Neural cell (in vitro differentiated cells): Measurements from ENCODE around the gene RNU6-8.

Source experiments
- CTCF ChIP-seq: fragments of 450-650 bp; IDR thresholded peaks from 2 replicates; pipeline ENCODE4 v1.5.1; 2014; ENCODE audit warnings: antibody characterized with exemption, mild to moderate bottlenecking, moderate library complexity; ENCODE audit not compliant: poor library complexity, severe bottlenecking
- EP300 ChIP-seq: fragments of 450-650 bp; conservative IDR thresholded peaks from 2 replicates; pipeline ENCODE4 v1.6.1; 2014; ENCODE audit warnings: antibody characterized with exemption, mild to moderate bottlenecking, moderate library complexity; ENCODE audit not compliant: poor library complexity, severe bottlenecking
- POLR2AphosphoS5 ChIP-seq: IDR thresholded peaks from 2 replicates; pipeline ENCODE4 v1.6.1; 2012
- TF ChIP-seq, protein P1 (sequence below): IDR thresholded peaks from 2 replicates; pipeline ENCODE4 v1.6.1; 2012; ENCODE audit warnings: borderline replicate concordance

GRCh38 chr14:32201193-32201815 is 1.8 kb downstream of the RNU6-8 start:
- TF ChIP-seq, protein P1, sequence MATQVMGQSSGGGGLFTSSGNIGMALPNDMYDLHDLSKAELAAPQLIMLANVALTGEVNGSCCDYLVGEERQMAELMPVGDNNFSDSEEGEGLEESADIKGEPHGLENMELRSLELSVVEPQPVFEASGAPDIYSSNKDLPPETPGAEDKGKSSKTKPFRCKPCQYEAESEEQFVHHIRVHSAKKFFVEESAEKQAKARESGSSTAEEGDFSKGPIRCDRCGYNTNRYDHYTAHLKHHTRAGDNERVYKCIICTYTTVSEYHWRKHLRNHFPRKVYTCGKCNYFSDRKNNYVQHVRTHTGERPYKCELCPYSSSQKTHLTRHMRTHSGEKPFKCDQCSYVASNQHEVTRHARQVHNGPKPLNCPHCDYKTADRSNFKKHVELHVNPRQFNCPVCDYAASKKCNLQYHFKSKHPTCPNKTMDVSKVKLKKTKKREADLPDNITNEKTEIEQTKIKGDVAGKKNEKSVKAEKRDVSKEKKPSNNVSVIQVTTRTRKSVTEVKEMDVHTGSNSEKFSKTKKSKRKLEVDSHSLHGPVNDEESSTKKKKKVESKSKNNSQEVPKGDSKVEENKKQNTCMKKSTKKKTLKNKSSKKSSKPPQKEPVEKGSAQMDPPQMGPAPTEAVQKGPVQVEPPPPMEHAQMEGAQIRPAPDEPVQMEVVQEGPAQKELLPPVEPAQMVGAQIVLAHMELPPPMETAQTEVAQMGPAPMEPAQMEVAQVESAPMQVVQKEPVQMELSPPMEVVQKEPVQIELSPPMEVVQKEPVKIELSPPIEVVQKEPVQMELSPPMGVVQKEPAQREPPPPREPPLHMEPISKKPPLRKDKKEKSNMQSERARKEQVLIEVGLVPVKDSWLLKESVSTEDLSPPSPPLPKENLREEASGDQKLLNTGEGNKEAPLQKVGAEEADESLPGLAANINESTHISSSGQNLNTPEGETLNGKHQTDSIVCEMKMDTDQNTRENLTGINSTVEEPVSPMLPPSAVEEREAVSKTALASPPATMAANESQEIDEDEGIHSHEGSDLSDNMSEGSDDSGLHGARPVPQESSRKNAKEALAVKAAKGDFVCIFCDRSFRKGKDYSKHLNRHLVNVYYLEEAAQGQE, result no peak
- TF ChIP-seq CTCF, result peak; percentile 18
- TF ChIP-seq POLR2AphosphoS5, result no peak
- no peak for TF ChIP-seq EP300
